ENCODE data around the gene SEMA7A. TPM values are rescaled to one million over a fixed set of nuclear protein-coding genes. Genes with fewer than 3 reads are reported as not detected.

SEMA7A gene
- total RNA-seq, 2 donors from 2014 or later, result 0.79 to 1.7 TPM

GRCh38 chr15:74432968-74433591 is 678 bp downstream of the SEMA7A start:
- ATAC-seq, result no peak
- intact Hi-C loops (cut with DNase I, micrococcal nuclease), result no loop called here
- DNase-seq, result no peak

- no peak for ATAC-seq
- intact Hi-C loops (cut with DNase I, micrococcal nuclease), result no loop called here
- no peak for DNase-seq
Measured at GRCh38 chr15:74432271-74432967, 1.3 kb downstream of the SEMA7A start.

- intact Hi-C loops (cut with DNase I, micrococcal nuclease), result no loop called here
- no peak for DNase-seq
- ATAC-seq, result no peak
Measured at GRCh38 chr15:74431645-74432044, 2.1 kb downstream of the SEMA7A start.

- ATAC-seq (no peak), DNase-seq (no peak)
- intact Hi-C loops (cut with DNase I, micrococcal nuclease), result no loop called here
Measured at GRCh38 chr15:74431116-74431515, 2.6 kb downstream of the SEMA7A start.

- intact Hi-C loops (cut with DNase I, micrococcal nuclease), result no loop called here
- ATAC-seq, result no peak
- DNase-seq, result no peak
Measured at GRCh38 chr15:74430510-74430951, 3.2 kb downstream of the SEMA7A start.

DNA sequence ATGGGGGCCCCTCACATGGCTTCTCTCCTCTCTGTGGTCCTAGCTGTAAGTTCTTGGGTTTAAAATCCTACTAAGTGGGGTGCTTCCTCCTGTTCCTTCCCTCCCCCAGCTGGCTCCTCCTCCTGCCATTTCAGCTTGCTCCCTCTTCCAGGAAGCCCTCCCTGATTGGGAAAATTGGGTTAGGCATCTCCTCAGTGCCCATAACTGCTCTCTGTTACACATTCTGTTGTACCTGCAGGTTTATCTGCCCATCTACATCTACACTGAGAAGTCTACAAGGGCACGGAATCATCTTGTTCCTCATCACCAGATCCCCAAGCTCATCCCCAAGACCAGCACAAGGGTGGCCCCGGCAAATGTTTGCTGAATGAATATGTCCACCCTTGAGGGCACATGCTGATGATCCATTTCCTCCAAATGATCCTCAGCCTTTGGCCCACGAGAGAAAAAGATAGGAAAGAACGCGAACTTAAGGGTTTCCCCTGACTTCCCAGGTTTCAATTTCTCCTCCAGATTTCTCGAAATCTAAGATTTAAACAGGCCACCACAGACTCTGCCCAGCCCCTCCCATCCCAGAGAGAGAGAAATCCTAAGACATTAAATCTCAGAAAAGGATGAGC is 3.9 kb downstream of the SEMA7A start:
- intact Hi-C loops (cut with DNase I, micrococcal nuclease), result no loop called here
- DNase-seq, result no peak
- ATAC-seq, result no peak

DNA sequence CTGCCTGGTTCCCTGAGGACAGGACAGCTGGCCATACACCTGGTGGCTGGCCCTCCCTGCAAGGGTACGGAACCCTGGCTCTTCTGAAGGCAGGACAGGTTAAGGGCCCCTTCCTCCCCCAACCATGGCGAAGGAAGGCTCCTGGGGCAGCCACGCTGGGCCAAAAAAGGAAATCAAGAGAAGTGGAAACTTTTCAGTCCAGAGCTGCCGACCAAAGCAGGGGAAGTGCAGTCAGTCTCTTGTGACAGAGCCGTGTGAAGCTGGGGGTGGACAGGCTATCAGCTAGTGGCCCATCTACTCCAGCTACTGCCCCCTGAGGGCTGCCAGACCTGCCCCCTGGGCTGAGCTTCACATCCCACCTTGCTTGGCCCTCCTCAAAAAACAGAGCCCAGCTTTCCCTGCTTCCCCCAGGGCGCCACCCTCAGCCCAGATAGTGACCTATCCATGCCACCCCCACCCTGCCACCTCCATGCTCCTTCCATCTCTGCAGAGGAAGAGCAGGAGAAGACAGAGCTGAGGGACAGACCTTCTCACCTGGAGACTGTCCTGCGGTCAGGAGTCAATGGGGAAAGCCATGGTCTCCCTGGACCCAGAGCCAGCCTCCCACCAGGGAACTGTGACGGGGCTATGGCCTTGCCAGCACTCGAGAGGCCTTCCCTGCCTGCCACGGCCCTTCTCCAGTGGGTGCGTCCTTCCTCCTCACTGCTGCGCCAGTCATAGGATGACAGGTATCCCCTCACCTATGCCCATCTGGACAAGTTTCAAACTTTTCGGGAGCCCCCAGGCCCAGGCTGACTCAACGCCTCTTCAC is 4.6 kb downstream of the SEMA7A start:
- intact Hi-C loops (cut with DNase I, micrococcal nuclease), result no loop called here
- ATAC-seq (no peak), DNase-seq (no peak)

DNA sequence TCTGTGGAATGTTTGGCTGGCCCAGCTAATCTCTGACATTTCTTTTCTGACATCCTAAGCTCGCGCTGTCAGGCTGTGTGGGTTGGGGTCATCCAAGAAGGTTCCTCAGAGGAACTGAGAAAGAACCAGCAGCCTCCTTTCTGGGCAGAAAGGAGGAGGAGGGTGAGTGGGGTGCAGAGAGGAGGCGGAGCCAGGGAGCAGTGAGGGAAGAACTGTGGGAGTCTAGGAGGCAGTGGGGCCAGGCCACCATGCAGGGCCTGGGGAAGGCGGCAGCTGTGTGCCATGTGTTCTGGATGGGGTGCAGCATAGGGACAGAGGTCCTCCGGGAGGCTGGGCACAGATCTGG is 5.3 kb downstream of the SEMA7A start:
- ATAC-seq (no peak), DNase-seq (no peak)
- intact Hi-C loops (cut with DNase I, micrococcal nuclease), result no loop called here

GRCh38 chr15:74427607-74428441 is 5.9 kb downstream of the SEMA7A start:
- DNase-seq (no peak), ATAC-seq (no peak)
- intact Hi-C loops (cut with DNase I, micrococcal nuclease), result no loop called here

- DNase-seq (no peak), ATAC-seq (no peak)
- intact Hi-C loops (cut with DNase I, micrococcal nuclease), result no loop called here
Measured at GRCh38 chr15:74426404-74427281, 7.1 kb downstream of the SEMA7A start.

DNA sequence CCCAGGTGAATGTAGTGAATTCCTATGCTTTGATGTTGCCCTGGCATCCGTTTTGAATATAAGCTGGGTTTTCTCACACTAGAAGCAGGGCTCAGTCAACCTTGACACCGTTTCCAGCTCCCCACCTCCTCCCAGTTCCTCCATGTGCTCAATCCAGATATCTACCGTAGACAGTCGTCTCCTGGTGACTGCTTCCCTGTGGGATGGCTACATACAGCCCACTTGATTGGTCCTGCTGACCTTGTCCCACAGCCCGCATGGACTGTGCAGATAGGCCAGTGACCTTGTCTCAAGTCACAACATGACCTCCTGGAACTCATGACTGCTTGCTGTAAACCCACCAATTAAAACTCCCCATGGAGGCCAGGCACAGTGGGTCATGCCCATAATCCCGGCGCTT is 8.1 kb downstream of the SEMA7A start:
- DNase-seq (no peak), ATAC-seq (no peak)
- intact Hi-C loops (cut with DNase I, micrococcal nuclease), result no loop called here

DNA sequence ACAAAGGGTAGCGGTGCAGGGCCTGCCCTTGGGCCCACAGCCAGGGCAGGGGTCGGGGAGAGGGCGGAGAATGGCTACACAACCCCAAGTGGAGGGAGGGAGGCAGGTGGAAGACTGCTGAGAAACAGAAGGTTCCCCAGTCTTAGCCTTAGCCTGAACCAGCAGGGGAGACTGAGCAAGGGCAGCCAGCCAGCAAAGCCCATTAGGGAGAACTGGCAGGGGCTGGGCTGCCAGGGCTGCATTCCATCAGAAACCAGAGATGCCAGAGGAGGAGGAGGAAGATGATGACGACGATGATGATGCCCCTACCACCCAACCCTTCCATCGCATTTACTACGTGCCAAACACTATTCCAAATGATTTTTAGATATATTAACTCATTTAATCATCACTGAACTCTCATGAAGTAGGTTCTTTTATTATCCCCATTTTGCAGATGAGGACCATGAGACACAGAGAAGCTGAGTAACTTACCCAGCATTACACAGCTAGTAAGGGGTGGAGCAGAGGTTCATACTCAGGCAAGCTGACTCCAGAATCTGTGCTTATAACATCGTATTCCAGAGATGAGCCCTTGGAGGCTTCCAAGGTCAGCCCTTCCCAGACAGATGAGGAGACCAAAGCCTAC is 8.7 kb downstream of the SEMA7A start:
- intact Hi-C loops (cut with DNase I, micrococcal nuclease), result no loop called here
- DNase-seq, result no peak
- no peak for ATAC-seq

GRCh38 chr15:74423431-74424257 is 10.1 kb downstream of the SEMA7A start:
- intact Hi-C loops (cut with DNase I, micrococcal nuclease), result no loop called here
- DNase-seq (no peak), ATAC-seq (no peak)

GRCh38 chr15:74422652-74423430 is 10.9 kb downstream of the SEMA7A start:
- no peak for ATAC-seq
- intact Hi-C loops (cut with DNase I, micrococcal nuclease), result no loop called here
- no peak for DNase-seq

DNA sequence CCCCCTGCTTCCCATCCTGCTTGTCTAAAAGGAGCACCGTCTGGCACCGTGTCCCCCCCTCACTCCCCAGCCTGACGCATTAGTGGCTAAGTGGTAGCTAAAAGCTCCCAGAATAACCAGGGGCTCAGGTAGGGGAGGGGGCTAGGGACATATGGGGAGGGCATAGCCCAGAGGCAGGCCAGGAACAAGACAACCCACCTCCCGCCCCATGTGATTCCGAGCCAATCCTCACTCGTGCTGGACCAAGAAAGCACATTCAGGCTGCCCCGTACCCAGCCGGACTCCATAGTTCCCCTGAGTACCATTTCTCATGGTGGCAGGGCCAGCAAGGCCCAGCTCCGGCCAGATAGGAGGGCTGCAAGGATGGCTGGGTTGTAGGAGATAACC is 11.5 kb downstream of the SEMA7A start:
- DNase-seq (no peak), ATAC-seq (no peak)
- intact Hi-C loops (cut with DNase I, micrococcal nuclease), result no loop called here
